ENCODE data around the gene ANKRD13B.

DNA sequence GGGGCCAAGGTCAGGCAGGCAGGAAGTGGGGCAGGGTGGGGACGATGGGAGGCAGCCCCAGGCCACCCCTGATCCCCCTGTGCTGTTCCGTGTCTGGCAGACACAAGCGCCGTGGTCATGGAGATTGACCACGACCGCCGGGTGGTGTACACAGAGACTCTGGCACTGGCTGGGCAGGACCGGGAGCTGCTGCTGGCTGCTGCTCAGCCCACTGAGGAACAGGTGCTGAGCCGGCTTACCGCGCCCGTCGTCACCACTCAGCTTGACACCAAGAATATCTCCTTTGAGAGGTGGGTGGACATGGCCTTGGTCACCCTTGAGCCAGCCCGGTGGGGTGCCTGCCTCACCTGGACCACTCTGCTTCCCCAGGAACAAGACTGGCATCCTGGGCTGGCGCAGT is 16.1 kb downstream of the ANKRD13B start:
- TF ChIP-seq, protein P1, sequence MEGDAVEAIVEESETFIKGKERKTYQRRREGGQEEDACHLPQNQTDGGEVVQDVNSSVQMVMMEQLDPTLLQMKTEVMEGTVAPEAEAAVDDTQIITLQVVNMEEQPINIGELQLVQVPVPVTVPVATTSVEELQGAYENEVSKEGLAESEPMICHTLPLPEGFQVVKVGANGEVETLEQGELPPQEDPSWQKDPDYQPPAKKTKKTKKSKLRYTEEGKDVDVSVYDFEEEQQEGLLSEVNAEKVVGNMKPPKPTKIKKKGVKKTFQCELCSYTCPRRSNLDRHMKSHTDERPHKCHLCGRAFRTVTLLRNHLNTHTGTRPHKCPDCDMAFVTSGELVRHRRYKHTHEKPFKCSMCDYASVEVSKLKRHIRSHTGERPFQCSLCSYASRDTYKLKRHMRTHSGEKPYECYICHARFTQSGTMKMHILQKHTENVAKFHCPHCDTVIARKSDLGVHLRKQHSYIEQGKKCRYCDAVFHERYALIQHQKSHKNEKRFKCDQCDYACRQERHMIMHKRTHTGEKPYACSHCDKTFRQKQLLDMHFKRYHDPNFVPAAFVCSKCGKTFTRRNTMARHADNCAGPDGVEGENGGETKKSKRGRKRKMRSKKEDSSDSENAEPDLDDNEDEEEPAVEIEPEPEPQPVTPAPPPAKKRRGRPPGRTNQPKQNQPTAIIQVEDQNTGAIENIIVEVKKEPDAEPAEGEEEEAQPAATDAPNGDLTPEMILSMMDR (IDR thresholded peaks at IDR 0.05), result no peak
- TF ChIP-seq POLR2AphosphoS5 (IDR thresholded peaks at IDR 0.05), result no peak
- TF ChIP-seq POLR2A (IDR thresholded peaks at IDR 0.05), result no peak

Data from stomach (tissue), 4 donors.